Left ventricle myocardium inferior (tissue), 1 donor: ENCODE measurements around the gene RAB40A. TPM values are rescaled to one million over a fixed set of nuclear protein-coding genes. Genes with fewer than 3 reads are reported as not detected.

ENCODE experiments used
- DNase-seq: peaks from one replicate; pipeline ENCODE4 v3.0.0-alpha.2; 2020
- H3K27ac ChIP-seq: fragments of 200-600 bp; replicated peaks from 2 replicates; pipeline ENCODE4 v1.8.0; 2021
- H3K27me3 ChIP-seq: fragments of 200-600 bp; 2 replicates; pipeline ENCODE4 v1.8.0; 2021; ENCODE audit warnings: low read depth
- H3K36me3 ChIP-seq: fragments of 200-600 bp; 2 replicates; pipeline ENCODE4 v1.8.0; 2021
- H3K4me1 ChIP-seq: fragments of 200-600 bp; 2 replicates; pipeline ENCODE4 v1.8.0; 2021
- H3K4me3 ChIP-seq: fragments of 200-600 bp; 2 replicates; pipeline ENCODE4 v1.8.0; 2021; ENCODE audit warnings: mild to moderate bottlenecking, moderate library complexity
- H3K9me3 ChIP-seq: fragments of 200-600 bp; replicated peaks from 2 replicates; pipeline ENCODE4 v1.8.0; 2021
- CTCF ChIP-seq: fragments of 200-600 bp; IDR thresholded peaks from 2 replicates; pipeline ENCODE4 v1.8.0; 2021; ENCODE audit warnings: antibody characterized with exemption, mild to moderate bottlenecking, borderline replicate concordance
- intact Hi-C: fragments of 100-400 bp; cut with micrococcal nuclease; formaldehyde crosslinking; loops from one replicate; pipeline ENCODE4 v1.11.0; 2022
- total RNA-seq: library from RNA; stranded (reverse); fragmentation: NEBNext Ultra II Directional; extraction: Animal tissue kit (Norgen Biotek cat#: 25700); gene quantifications from one replicate; pipeline ENCODE4 v1.2.1, GENCODE V29; 2021
- donor health status: DM: no; HTN: yes; CAD: no; lungs with severe emphysema.

Gene RAB40A
- total RNA-seq, 1 donor from 2014 or later: not detected

GRCh38 chrX:103556963-103557612 lies 37.8 kb upstream of the RAB40A start:
- Histone ChIP-seq H3K27ac (no peak overlapping the region), H3K4me1 (no peaks in the 10 kb centered on the region), H3K27me3 (no peaks in the 10 kb centered on the region), H3K4me3 (no peak overlapping the region), H3K9me3 (no peaks in the 10 kb centered on the region), H3K36me3 (no peaks in the 10 kb centered on the region)
- no peak for TF ChIP-seq CTCF
- intact Hi-C loops: no loop called here
- DNase-seq: no peak

GRCh38 chrX:103554687-103555424 lies 35.6 kb upstream of the RAB40A start:
- H3K4me3 ChIP-seq: peak overlapping the region; percentile 56
- H3K27me3 ChIP-seq: no peaks in the 10 kb centered on the region
- peak; percentile 17 for DNase-seq
- no peak for TF ChIP-seq CTCF
- intact Hi-C loops: no loop called here
- no peak overlapping the region for H3K27ac ChIP-seq
- no peaks in the 10 kb centered on the region for H3K4me1 ChIP-seq
- no peaks in the 10 kb centered on the region for H3K36me3 ChIP-seq
- H3K9me3 ChIP-seq: no peaks in the 10 kb centered on the region

GRCh38 chrX:103552236-103552635 lies 32.9 kb upstream of the RAB40A start:
- H3K4me3 ChIP-seq: no peak overlapping the region
- no peak for DNase-seq
- H3K36me3 ChIP-seq: no peaks in the 10 kb centered on the region
- no peak overlapping the region for H3K27ac ChIP-seq
- H3K27me3 ChIP-seq: no peaks in the 10 kb centered on the region
- intact Hi-C loops: no loop called here
- H3K4me1 ChIP-seq: no peaks in the 10 kb centered on the region
- no peaks in the 10 kb centered on the region for H3K9me3 ChIP-seq
- no peak for TF ChIP-seq CTCF

- no peaks in the 10 kb centered on the region for H3K9me3 ChIP-seq
- H3K36me3 ChIP-seq: no peaks in the 10 kb centered on the region
- H3K4me1 ChIP-seq: no peaks in the 10 kb centered on the region
- H3K27ac ChIP-seq: no peak overlapping the region
- intact Hi-C loops: no loop called here
- DNase-seq: no peak
- no peaks in the 10 kb centered on the region for H3K27me3 ChIP-seq
- H3K4me3 ChIP-seq: no peak overlapping the region
- TF ChIP-seq CTCF: no peak
Observed at GRCh38 chrX:103550415-103551051, 31.2 kb upstream of the RAB40A start.

GRCh38 chrX:103549916-103550315 lies 30.6 kb upstream of the RAB40A start:
- Histone ChIP-seq H3K27me3 (no peaks in the 10 kb centered on the region), H3K4me3 (no peak overlapping the region), H3K36me3 (no peaks in the 10 kb centered on the region), H3K27ac (no peak overlapping the region), H3K9me3 (no peaks in the 10 kb centered on the region), H3K4me1 (no peaks in the 10 kb centered on the region)
- no peak for DNase-seq
- intact Hi-C loops: no loop called here
- no peak for TF ChIP-seq CTCF
